GM19043 (cell line): Measurements from ENCODE around the gene PM20D2.

Experiments
- ATAC-seq: cut with Tn5 transposase; IDR thresholded peaks from one replicate; pipeline ENCODE4 v1.9.1; 2021; ENCODE audit warnings: low read depth; ENCODE audit not compliant: unreplicated experiment

The PM20D2 gene

DNA sequence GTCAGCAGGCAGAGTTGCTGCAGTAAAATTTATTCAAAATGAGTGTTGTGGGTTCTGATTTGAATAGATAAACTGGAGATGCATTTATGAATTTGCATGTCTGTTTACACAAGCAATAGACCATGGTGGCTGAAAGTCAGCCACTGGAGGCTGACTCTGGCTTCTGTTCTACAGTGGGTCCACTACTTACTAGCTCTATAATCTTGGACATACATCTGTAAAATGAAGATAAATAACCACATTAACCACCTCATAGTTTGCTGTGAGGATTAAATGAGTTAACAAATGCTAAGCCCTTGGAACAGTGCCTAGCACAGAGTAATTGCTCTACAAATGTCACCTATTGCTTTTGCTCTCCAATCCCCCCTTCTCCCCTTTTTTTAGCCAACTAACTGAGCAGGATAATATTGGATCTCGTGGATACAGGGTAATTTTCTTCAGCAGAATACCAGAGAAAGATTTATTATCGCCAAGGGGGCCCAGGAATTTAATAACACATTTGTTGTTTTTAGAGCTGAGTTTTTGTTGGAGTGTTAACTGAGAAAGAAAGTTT lies 1.4 kb upstream of the PM20D2 start:
- peak; percentile 56 for ATAC-seq

DNA sequence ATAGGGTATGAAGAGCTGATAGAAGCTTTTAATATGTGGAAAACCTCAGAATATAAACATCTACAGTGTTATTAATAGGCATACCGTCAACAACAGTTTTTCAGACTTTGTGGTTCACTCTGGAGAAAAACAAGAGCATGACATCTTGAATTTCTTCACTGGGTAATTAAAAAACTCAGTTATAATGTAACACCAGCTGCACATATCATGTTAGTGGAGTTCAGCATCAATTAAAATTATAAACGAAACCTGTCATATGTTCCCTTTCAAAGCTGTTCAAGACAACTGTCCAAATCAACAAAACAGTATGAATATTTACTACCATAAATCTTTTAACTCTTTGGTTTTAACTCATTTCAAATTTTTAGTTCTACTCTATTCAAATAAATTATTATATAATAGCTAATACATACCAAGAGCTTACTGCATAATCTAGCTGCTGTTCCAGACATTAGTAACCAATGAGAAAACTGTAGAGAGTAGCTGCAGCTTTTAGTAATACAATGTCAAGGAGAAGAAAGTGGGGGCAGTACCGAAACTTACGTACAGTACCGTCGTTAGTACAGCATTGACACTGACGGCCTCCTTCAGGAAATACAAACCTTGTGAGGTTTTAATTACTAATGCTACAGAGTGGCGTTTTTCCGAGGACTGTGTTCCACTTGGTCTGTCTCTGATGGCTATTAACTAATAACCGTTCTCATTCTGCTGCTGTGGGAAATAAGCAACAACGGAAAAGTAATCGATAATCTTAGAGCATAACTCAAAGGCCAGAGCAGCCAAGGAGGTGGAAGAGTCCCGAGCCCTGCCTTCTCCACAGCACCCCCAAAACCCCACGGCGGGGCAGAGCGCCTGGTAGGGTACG lies 532 bp upstream of the PM20D2 start:
- ATAC-seq, result peak; percentile 44

GRCh38 chr6:89146718-89147700 lies 1.2 kb downstream of the PM20D2 start:
- ATAC-seq, result no peak

GRCh38 chr6:89148016-89148750 lies 2.3 kb downstream of the PM20D2 start:
- no peak for ATAC-seq

- ATAC-seq, result no peak
These were observed 8.3 kb downstream of the PM20D2 start for GRCh38 chr6:89154131-89154530.

GRCh38 chr6:89160331-89161092 lies 14.7 kb downstream of the PM20D2 start:
- no peak for ATAC-seq

DNA sequence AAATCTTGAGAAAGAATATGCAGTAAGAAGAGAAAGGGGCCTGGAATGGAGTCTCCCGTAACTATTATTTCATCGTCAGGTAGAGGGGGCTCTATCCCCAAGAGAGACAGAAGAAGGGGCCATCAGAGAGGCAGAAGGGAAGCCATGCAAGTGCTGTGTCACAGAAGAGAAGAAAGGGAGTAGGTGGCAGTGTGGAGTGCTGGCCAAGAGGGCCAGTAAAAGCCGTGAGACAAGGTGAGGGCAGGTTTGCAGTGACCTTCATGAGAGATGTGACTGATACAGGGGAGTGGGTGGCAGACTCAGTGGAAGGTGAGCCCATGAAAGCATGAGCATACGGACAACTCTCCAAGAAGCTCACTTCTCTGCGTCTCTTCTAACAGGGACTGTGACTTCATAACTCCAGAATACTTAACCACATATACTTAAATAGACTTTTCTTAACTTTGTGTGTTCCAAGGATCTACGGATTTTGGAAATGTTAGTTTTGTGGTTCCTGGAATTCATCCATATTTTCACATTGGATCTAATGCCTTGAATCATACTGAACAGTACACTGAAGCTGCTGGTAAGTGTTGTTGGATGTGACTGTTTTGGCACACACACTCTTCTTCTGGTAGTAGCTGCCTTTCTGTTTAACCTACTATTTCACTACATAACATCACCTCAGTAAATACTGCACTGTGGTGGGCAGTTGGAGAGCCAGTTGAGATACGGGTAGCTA lies 15.6 kb downstream of the PM20D2 start:
- no peak for ATAC-seq

- no peak for ATAC-seq
These were observed 16.2 kb downstream of the PM20D2 start for GRCh38 chr6:89162047-89162371.

- ATAC-seq, result no peak
These were observed 26.3 kb downstream of the PM20D2 start for GRCh38 chr6:89172131-89172530.

- no peak for ATAC-seq
These were observed 27.8 kb downstream of the PM20D2 start for GRCh38 chr6:89173634-89174033.

- no peak for ATAC-seq
These were observed 34.3 kb downstream of the PM20D2 start for GRCh38 chr6:89180112-89180511.

- ATAC-seq, result no peak
These were observed 35.1 kb downstream of the PM20D2 start for GRCh38 chr6:89180971-89181370.

- no peak for ATAC-seq
These were observed 37.4 kb downstream of the PM20D2 start for GRCh38 chr6:89183294-89183693.

GRCh38 chr6:89184344-89184743 lies 38.5 kb downstream of the PM20D2 start:
- no peak for ATAC-seq

DNA sequence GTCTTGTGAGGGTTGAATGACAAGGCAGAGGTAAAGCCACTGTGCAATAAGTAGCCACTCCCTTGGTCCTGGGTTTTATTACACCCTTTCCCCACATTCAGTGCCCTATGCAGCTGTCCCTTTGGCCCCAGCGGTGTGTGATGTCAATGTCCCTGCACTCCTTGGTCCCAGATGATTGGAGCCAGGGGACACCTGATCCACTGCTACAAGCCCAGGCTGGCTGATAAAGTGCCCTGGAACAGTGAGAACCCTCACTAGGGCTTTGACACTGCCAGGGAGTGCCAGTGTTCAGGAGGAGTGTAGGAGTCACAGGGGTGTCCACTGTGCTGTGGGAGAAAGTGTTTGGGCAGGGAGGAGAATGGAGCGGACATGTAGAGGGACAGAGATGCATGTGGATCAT lies 40.9 kb downstream of the PM20D2 start:
- ATAC-seq, result no peak

DNA sequence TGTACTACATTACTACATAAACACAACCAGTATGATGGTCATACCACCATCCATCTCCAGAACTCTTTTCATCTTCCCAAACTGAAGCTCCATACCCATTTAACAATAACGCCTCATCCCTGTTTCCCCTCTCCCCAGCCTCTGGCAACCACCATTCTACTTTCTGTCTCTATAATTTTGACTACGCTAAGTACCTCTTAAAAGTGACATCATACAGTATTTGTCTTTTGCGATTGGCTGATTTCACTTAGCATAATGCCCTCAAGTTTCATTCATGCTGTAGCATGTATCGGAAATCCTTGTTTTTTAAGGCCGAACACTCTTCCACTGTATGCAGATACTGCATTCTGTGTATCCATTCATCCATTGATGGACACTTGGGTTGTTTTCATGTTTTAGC lies 41.6 kb downstream of the PM20D2 start:
- no peak for ATAC-seq

GRCh38 chr6:89190741-89191140 lies 44.9 kb downstream of the PM20D2 start:
- no peak for ATAC-seq

GRCh38 chr6:89194559-89194958 lies 48.7 kb downstream of the PM20D2 start:
- no peak for ATAC-seq

DNA sequence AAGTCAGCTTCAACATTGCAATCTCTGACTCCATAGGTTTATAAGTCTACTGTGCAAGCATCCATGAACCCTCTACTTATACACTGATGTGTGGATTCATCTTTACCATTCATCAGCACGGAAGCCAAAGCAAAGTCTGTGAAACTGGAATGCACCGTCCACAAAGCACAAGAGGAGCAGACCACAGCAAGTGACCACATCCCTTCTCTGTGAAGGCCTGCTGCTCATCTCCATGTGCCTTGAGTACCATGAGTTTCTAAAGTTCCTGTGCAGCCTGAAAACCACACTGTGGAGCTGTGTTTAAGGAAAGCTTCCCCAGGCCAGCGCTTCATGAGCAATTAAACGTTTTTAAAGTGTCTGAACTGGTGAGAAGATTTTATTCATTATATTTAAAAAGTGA lies 51.3 kb downstream of the PM20D2 start:
- no peak for ATAC-seq
